Endothelial cell of umbilical vein (primary cell): Measurements from ENCODE around the gene LAMB3.

Source experiments
- CTCF ChIP-seq, 2 donors: IDR thresholded peaks; 1 replicate in 1 of 2; 2 replicates in 1 of 2; pipeline ENCODE4 v1.5.1; 2011; ENCODE audit warnings: low read length in 2 of 2, mild to moderate bottlenecking in 2 of 2, moderate library complexity in 2 of 2, control low read depth in 1 of 2, inconsistent platforms in 1 of 2, low read depth in 1 of 2; ENCODE audit not compliant: insufficient read depth in 1 of 2; ENCODE audit errors: extremely low read depth in 1 of 2
- EZH2 ChIP-seq: IDR thresholded peaks from 2 replicates; pipeline ENCODE4 v1.6.1; 2012; ENCODE audit warnings: borderline replicate concordance, low read depth, mild to moderate bottlenecking, moderate library complexity, low read length, inconsistent platforms; ENCODE audit not compliant: severe bottlenecking
- JUN ChIP-seq: IDR thresholded peaks from 2 replicates; pipeline ENCODE4 v1.6.1; 2011; ENCODE audit warnings: borderline replicate concordance, low read depth; ENCODE audit not compliant: insufficient read length, insufficient read depth
- MYC ChIP-seq: IDR thresholded peaks from one replicate; pipeline ENCODE4 v1.6.1; 2011; ENCODE audit warnings: mild to moderate bottlenecking, low read depth, low read length
- POLR2A ChIP-seq: IDR thresholded peaks from 2 replicates; pipeline ENCODE4 v1.6.1; 2012; ENCODE audit warnings: low read depth, mild to moderate bottlenecking, control low read depth, low read length
- POLR2AphosphoS5 ChIP-seq: IDR thresholded peaks from 2 replicates; pipeline ENCODE4 v1.6.1; 2012; ENCODE audit warnings: low read depth, mild to moderate bottlenecking, control low read depth, low read length, moderate library complexity; ENCODE audit not compliant: insufficient read depth

DNA sequence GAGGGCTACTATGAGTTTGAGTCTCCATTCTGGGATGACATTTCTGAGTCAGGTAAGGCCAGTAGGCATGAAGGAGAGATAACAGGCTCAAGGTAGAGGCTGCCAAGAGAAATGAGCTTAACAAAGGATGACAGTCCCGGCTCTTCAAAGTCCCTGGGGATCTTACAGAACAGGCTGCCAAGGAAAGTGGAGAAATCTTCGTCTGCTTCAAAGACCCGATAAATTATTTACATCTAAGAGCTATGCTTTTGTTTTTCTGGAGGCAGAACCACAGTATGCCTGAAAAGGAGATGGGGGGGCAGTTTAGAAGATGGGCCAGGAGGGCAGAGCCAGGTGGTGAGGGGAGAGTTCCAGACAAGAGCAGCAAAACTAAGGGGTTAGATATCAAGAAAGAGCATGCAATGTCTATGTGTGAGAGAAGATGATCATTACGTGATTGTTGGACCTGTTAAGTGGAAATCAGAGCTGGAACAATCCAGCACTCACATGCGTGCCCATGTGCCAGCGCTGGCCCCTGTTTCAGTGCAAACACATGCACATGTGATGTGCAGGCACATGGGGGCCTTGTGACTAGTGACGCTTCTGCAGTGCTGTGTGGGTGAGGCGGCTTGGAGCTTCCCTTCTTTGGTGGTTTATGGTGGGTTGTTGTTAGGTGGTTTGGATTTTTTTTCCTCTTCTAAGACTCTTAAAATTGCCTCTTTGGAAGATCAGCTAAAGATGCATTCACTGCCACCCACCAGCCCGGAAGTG, 43.0 kb downstream of the LAMB3 start:
- TF ChIP-seq POLR2A (no peak), CTCF (IDR thresholded peaks at IDR 0.05; ENCODE audit: extremely low read depth in 1 of 2, insufficient read depth in 1 of 2, low read depth in 1 of 2, low read length in 2 of 2) (no peak), EZH2 (no peak), POLR2AphosphoS5 (no peak), MYC (no peak), JUN (no peak)
